Choroid plexus epithelial cell (primary cell): ENCODE measurements around the gene MLPH.

Source experiments
- DNase-seq: peaks from one replicate; pipeline ENCODE4 v3.0.0-alpha.2; 2010; ENCODE audit warnings: low read depth
- H3K4me3 ChIP-seq: 2 replicates; pipeline ENCODE4 v1.5.1; 2011; ENCODE audit warnings: low read depth, mild to moderate bottlenecking, control low read depth, low read length, moderate library complexity
- TF ChIP-seq, protein P1 (sequence below): conservative IDR thresholded peaks from 2 replicates; pipeline ENCODE4 v1.5.1; 2011; ENCODE audit warnings: low read depth, mild to moderate bottlenecking, control low read depth, inconsistent platforms, low read length, moderate library complexity

The MLPH gene

DNA sequence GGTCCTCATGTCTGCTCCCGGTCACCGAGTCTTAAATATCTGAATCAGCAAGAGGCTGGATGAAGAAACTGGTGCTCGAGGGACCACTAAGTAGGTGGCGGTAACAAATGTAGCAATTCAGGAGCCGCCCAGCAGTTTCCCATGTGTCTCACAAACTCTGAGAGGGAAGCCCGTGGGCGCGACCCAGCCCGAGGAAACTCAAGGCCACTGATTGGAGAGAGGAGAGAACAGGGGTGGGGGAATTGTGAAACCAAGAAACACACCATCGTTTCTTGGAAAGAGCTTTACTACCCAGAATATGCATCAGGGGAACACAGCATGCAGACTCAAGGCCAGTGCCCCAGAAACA lies 10.8 kb downstream of the MLPH start:
- TF ChIP-seq, protein P1, sequence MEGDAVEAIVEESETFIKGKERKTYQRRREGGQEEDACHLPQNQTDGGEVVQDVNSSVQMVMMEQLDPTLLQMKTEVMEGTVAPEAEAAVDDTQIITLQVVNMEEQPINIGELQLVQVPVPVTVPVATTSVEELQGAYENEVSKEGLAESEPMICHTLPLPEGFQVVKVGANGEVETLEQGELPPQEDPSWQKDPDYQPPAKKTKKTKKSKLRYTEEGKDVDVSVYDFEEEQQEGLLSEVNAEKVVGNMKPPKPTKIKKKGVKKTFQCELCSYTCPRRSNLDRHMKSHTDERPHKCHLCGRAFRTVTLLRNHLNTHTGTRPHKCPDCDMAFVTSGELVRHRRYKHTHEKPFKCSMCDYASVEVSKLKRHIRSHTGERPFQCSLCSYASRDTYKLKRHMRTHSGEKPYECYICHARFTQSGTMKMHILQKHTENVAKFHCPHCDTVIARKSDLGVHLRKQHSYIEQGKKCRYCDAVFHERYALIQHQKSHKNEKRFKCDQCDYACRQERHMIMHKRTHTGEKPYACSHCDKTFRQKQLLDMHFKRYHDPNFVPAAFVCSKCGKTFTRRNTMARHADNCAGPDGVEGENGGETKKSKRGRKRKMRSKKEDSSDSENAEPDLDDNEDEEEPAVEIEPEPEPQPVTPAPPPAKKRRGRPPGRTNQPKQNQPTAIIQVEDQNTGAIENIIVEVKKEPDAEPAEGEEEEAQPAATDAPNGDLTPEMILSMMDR, result no peak
- no peak overlapping the region for H3K4me3 ChIP-seq
- peak; percentile 41 for DNase-seq

DNA sequence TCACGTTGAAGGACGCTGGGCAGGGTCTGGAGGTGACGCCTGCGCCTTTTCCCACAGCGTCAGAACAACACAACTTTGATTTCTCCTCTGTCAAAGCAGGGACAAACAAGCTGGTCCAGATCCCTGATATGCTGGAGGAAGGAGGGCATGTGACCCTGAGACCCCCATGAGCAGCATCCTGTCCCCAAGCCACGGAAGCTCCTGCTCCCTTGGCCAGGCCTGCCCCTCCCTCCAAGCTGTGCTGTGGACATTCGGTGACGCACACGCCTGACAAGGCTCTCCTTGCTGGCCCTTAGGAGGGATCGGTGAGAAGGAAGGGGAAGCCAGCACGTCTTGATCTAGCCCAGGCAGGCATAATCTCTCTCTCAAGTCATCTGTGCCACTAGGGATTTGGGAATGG lies 11.3 kb downstream of the MLPH start:
- TF ChIP-seq, protein P1, result no peak
- H3K4me3 ChIP-seq, result no peak overlapping the region
- no peak for DNase-seq

DNA sequence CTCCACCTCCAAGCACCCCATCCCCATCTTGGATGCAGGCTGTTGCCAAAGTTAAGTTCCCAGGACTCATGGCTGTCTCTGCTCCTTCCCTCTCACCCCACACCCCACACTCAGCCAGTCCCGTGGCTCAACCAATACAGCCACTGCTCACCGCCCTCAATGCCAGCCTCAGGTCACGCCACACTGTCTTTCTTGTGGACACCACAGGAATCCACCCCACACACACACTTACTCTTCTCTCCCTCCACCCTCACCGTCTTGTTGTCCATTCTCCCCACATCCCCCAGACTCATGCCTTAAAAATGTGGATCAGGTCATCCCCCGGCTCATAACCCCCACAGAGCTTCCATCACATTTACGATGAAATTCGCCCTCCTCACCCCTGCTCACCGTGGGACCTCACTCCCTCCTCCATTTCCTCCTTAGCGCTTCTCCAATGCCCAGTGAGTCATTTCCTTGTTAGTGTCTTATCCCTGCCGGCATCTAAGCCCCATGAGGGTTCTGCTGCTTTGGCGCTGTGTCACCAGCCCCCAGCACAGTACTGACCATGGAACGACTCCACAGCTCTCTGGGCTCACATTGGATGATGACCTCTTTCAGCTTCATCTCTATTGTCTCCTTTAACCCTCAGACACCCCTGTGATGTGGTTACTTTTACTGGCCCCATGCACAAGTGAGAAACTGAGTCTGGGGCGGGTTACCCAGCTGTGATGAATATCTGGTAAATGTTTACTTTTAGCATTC lies 13.8 kb downstream of the MLPH start:
- TF ChIP-seq, protein P1, result no peak
- DNase-seq, result peak; percentile 99
- H3K4me3 ChIP-seq, result no peak overlapping the region

DNA sequence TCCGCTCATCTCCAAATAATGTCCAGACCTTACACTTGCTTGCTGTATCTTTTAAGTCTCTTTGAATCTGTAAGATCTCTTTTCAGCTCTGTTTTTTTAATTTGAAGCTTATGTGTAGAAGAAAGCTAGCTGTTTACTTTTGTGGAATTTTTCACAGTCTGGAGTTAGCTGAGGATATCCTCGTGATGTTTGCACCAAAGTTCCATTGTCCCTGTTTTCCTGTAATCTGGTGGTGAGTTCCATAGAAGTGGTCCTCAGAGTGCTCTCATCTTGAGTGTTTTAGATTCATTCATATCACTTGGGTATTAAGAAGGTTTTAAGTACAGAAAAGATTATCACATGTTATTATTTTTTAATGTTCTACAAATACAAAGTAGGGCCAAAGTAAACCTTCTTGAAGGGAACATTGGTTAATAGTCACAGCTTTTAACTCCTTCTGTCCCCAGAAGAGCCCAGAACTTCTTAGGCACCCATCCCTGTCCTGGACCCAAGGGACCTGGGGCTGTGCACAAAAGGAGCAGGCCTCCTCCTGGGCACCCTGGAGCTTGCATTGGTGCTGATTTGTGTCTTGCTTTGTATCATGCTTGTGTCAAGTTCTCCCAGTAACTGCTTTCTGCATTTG lies 15.0 kb downstream of the MLPH start:
- H3K4me3 ChIP-seq, result no peak overlapping the region
- TF ChIP-seq, protein P1, result no peak
- peak; percentile 53 for DNase-seq

DNA sequence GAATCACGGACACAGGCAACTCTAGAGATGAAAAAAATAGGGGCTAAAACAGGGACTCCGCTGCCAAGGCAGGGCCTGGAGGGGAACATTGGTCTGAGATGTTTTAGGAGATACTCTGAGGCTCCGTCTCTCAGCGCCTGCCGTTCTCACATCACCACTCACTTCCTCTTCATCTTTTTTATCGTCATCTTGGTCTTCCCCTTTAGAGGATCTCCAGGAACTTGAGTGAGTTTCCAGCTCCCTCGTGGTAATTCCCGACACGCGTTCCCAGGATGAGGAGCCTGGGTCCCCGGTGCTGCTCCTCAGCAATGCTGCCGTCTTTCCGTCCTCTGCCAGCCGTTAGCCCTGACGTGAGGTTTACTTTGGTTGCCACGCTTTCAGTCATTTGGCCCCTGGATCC lies 16.1 kb downstream of the MLPH start:
- TF ChIP-seq, protein P1, result no peak
- DNase-seq, result no peak
- H3K4me3 ChIP-seq, result no peak overlapping the region

DNA sequence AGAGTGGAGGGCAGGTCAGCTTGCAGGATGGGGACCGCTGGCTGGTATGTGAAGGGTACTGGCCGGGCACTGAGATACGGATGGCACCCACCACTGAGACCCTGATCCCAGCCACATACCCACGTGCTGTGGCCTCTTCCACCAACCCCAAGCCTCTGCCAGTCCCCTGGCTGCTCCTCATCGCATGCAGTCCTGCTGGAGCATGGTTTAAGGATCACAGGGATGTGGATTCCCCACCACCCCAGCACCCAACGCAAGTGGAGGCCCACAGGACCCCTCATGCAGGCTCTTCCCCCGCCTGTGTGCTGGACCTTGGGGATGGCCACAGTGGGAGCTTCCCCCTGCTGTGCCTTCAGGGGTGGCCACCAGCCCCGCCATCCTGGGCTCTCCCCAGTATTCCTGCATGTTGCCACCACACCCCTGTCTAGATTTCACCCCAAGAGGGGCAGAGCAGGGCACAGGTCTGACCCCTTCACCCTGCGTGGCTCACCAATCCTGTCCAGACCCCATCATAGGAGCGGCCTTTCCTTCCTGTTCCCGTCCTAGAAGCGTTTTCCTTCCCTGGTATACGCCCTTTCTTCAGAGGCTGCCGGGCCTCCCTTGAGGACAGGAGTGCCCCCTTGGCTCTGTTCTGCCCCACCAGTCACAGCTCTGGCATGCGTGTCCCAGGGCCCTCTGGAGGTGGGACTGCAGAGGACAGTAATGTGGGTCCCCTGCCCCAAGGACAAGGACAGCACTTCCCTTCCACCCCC lies 18.3 kb downstream of the MLPH start:
- DNase-seq, result no peak
- TF ChIP-seq, protein P1, result no peak
- no peak overlapping the region for H3K4me3 ChIP-seq

DNA sequence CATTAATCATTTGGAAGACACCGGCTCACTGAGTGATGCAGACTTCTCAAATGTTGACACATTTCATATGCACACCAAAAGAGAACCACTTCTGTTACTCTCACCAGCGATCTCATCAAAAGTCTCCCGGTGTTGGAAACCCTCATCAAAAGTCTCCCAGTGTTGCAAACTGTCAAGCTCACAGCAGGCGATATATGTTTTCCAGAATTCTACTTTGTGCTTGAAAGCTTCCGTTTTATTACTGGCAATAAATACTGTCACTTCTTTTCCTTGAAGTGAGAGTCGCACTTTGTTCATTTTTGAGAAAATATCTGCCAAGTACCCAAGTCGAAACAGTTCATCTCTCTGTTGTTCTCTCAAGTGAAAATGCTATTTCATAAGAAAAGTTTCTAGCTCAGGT lies 20.5 kb downstream of the MLPH start:
- DNase-seq, result no peak
- TF ChIP-seq, protein P1, result no peak
- no peak overlapping the region for H3K4me3 ChIP-seq
